ENCODE results near the gene ACADSB. TPM values are rescaled to one million over a fixed set of nuclear protein-coding genes. Genes with fewer than 3 reads are reported as not detected.

ACADSB gene
- total RNA-seq, 1 experiment from 2014 or later, result 14.5 TPM

- no peak for TF ChIP-seq IRF1 (CRISPR knock-in tag; IDR thresholded peaks at IDR 0.05)
- TF ChIP-seq NR2C2 (CRISPR knock-in tag; IDR thresholded peaks at IDR 0.05), result no peak
- no peak for TF ChIP-seq ZNF396 (CRISPR knock-in tag; IDR thresholded peaks at IDR 0.05; ENCODE audit: borderline replicate concordance)
- TF ChIP-seq ZNF263 (CRISPR knock-in tag; IDR thresholded peaks at IDR 0.05; ENCODE audit: low read depth), result no peak
- TF ChIP-seq FOXP1 (CRISPR knock-in tag; IDR thresholded peaks at IDR 0.05; ENCODE audit: borderline replicate concordance), result no peak
- no peak for TF ChIP-seq NR3C1 (CRISPR knock-in tag; conservative IDR thresholded peaks at IDR 0.05; ENCODE audit: low read depth)
- TF ChIP-seq E2F4 (CRISPR knock-in tag; IDR thresholded peaks at IDR 0.05; ENCODE audit: borderline replicate concordance, low read depth), result no peak
- TF ChIP-seq ZNF532 (CRISPR knock-in tag; IDR thresholded peaks at IDR 0.05; ENCODE audit: borderline replicate concordance), result no peak
- TF ChIP-seq TCF7 (CRISPR knock-in tag; IDR thresholded peaks at IDR 0.05; ENCODE audit: low read depth), result no peak
- TF ChIP-seq CBFB (CRISPR knock-in tag; IDR thresholded peaks at IDR 0.05; ENCODE audit: low read depth), result no peak
- no peak for TF ChIP-seq ZNF232 (CRISPR knock-in tag; IDR thresholded peaks at IDR 0.05)
These were observed 10.5 kb downstream of the ACADSB start (continued) for GRCh38 chr10:123019264-123019663.

- ChIA-PET CTCF (interaction anchor here (1.2 to 3.5 kb wide), 4 partner anchors 8 to 64 kb away, joined by 3 to 23 read pairs (median 8); partner anchors contain the start of gene PSTK), POLR2A (no interaction called here)
- TF ChIP-seq GABPB1 (CRISPR knock-in tag; IDR thresholded peaks at IDR 0.05), result peak; percentile 53
- TF ChIP-seq NR2C2 (CRISPR knock-in tag; IDR thresholded peaks at IDR 0.05), result no peak
- Mint-ChIP-seq H3K4me3 (peak overlapping the region; percentile 20), H3K36me3 (peaks cover 13% of the 10 kb centered on the region), H3K27ac (no peak overlapping the region), H3K4me1 (peaks cover 73% of the 10 kb centered on the region), H3K9me3 (peaks cover 14% of the 10 kb centered on the region), H3K27me3 (ENCODE audit: low read depth) (peaks cover 82% of the 10 kb centered on the region)
- peak; percentile 38 for ATAC-seq
- DNase-seq (ENCODE audit: low spot score), result no peak
These were observed 11.3 kb downstream of the ACADSB start for GRCh38 chr10:123019941-123020703.

- no peak for ATAC-seq
- CTCF ChIA-PET, result interaction anchor here (1.0 to 3.5 kb wide), 10 partner anchors 9 to 112 kb away, joined by 3 to 23 read pairs (median 8); partner anchors contain the start of gene PSTK
These were observed 12.7 kb downstream of the ACADSB start for GRCh38 chr10:123021517-123021916.

More at GRCh38 chr10:123021517-123021916, 12.7 kb downstream of the ACADSB start:
- TF ChIP-seq ZNF281 (CRISPR knock-in tag; IDR thresholded peaks at IDR 0.05), result no peak
- TF ChIP-seq SOX15 (CRISPR knock-in tag; IDR thresholded peaks at IDR 0.05), result no peak
- no peak for TF ChIP-seq MLX (CRISPR knock-in tag; IDR thresholded peaks at IDR 0.05)
- H3K36me3 Mint-ChIP-seq, result peaks cover 7% of the 10 kb centered on the region
- peaks cover 68% of the 10 kb centered on the region for H3K27me3 Mint-ChIP-seq (ENCODE audit: low read depth)
- no peak overlapping the region; the same call in 1 of the 2 replicates for H3K4me3 Mint-ChIP-seq
- POLR2A ChIA-PET, result no interaction called here
- H3K27ac Mint-ChIP-seq, result no peak overlapping the region
- H3K9me3 Mint-ChIP-seq, result peaks cover 8% of the 10 kb centered on the region
- peaks cover 65% of the 10 kb centered on the region for H3K4me1 Mint-ChIP-seq
- no peak for DNase-seq (ENCODE audit: low spot score)
